Peyer's patch (tissue), 4 donors: ENCODE data around the gene HYAL1. TPM values are rescaled to one million over a fixed set of nuclear protein-coding genes. Genes with fewer than 3 reads are reported as not detected.
"Not testable (repeated sequence)": the region's sequence is repeated elsewhere in the genome, so short reads cannot be mapped to it uniquely, and the experiment has no call there.

Experiments
- DNase-seq, 3 donors: peaks; one replicate each; pipeline ENCODE4 v3.0.0-alpha.2; 2017 to 2019
- H3K27ac ChIP-seq, 4 donors: fragments of 200-600 bp; sonication (generic); one replicate each; pipeline ENCODE4 v1.5.1; 2016 to 2019
- H3K27me3 ChIP-seq, 2 donors: fragments of 200-600 bp; sonication (generic); one replicate each; pipeline ENCODE4 v1.5.1; 2019
- H3K36me3 ChIP-seq, 3 donors: fragments of 200-600 bp; sonication (generic); one replicate each; pipeline ENCODE4 v1.5.1; 2016 to 2019
- H3K4me1 ChIP-seq, 4 donors: fragments of 200-600 bp; sonication (generic); one replicate each; pipeline ENCODE4 v1.5.1; 2016 to 2019
- H3K4me3 ChIP-seq, 4 donors: fragments of 200-600 bp; sonication (generic); 1 replicate in 3 of 4; 2 replicates in 1 of 4; pipeline ENCODE4 v1.5.1; 2016 to 2019; ENCODE audit warnings: mild to moderate bottlenecking in 1 of 4
- H3K9me3 ChIP-seq, 4 donors: fragments of 200-600 bp; sonication (generic); one replicate each; pipeline ENCODE4 v1.5.1; 2016 to 2019; ENCODE audit warnings: mild to moderate bottlenecking in 1 of 4
- CTCF ChIP-seq, 6 experiments: fragments of 450-650 bp in 4 of 6; fragments of 200-600 bp in 2 of 6; sonication (generic) in 1 of 6; IDR thresholded peaks; one replicate each; pipeline ENCODE4 v1.5.1; 2017 to 2019; ENCODE audit warnings: antibody characterized with exemption in 6 of 6, mild to moderate bottlenecking in 3 of 6, moderate library complexity in 1 of 6
- POLR2A ChIP-seq, 2 donors: fragments of 450-650 bp; IDR thresholded peaks; one replicate each; pipeline ENCODE4 v1.5.1; 2017; ENCODE audit warnings: antibody characterized with exemption in 2 of 2, mild to moderate bottlenecking in 2 of 2, moderate library complexity in 2 of 2
- total RNA-seq, 4 donors: library from RNA; depleted of rRNA; stranded (reverse); fragments of >200 nt; gene quantifications; one replicate each; pipeline ENCODE4 v1.1.0, GENCODE V29; 2016

HYAL1 gene
- total RNA-seq, 4 donors from 2014 or later, result 1.2 to 5.1 (median 4.6) TPM

GRCh38 chr3:50314816-50315215 lies 11.4 kb upstream of the HYAL1 start:
- Histone ChIP-seq H3K36me3 (peaks cover 0 to 11% (median 0%) of the 10 kb centered on the region in 3 donors), H3K27ac (peak overlapping the region in 1 of 4 donors; percentile 5), H3K4me1 (peaks cover 3 to 42% (median 11%) of the 10 kb centered on the region in 4 donors), H3K4me3 (no peak overlapping the region), H3K9me3 (no peaks in the 10 kb centered on the region), H3K27me3 (no peaks in the 10 kb centered on the region)
- TF ChIP-seq POLR2A (IDR thresholded peaks at IDR 0.05), result no peak
- TF ChIP-seq CTCF (IDR thresholded peaks at IDR 0.05), result no peak
- DNase-seq, result no peak

GRCh38 chr3:50314342-50314741 lies 11.0 kb upstream of the HYAL1 start:
- Histone ChIP-seq H3K36me3 (peaks cover 0 to 11% (median 0%) of the 10 kb centered on the region in 3 donors), H3K9me3 (no peaks in the 10 kb centered on the region), H3K27ac (no peak overlapping the region), H3K27me3 (no peaks in the 10 kb centered on the region), H3K4me1 (peaks cover 3 to 38% (median 11%) of the 10 kb centered on the region in 4 donors), H3K4me3 (no peak overlapping the region)
- no peak for TF ChIP-seq POLR2A (IDR thresholded peaks at IDR 0.05)
- TF ChIP-seq CTCF (IDR thresholded peaks at IDR 0.05), result no peak
- no peak for DNase-seq

- H3K36me3 ChIP-seq, H3K9me3 ChIP-seq, H3K27me3 ChIP-seq, DNase-seq: not testable (repeated sequence)
- H3K27ac ChIP-seq, result peak overlapping the region in 2 of 4 donors; percentile 39 to 46
- peak overlapping the region in 1 of 4 donors; percentile 17 for H3K4me3 ChIP-seq
- H3K4me1 ChIP-seq, result peaks cover 1 to 15% (median 8%) of the 10 kb centered on the region in 4 donors
Measured at GRCh38 chr3:50312041-50312440, 8.7 kb upstream of the HYAL1 start.

GRCh38 chr3:50304601-50305000 lies 1.2 kb upstream of the HYAL1 start:
- Histone ChIP-seq H3K36me3 (no peaks in the 10 kb centered on the region), H3K27ac (no peak overlapping the region), H3K4me3 (no peak overlapping the region), H3K9me3 (no peaks in the 10 kb centered on the region), H3K27me3 (no peaks in the 10 kb centered on the region), H3K4me1 (peaks cover 0 to 23% (median 0%) of the 10 kb centered on the region in 4 donors)
- DNase-seq, result no peak
- TF ChIP-seq CTCF (IDR thresholded peaks at IDR 0.05) (no peak), POLR2A (IDR thresholded peaks at IDR 0.05) (no peak)

- H3K27me3 ChIP-seq, result no peaks in the 10 kb centered on the region
- no peaks in the 10 kb centered on the region for H3K9me3 ChIP-seq
- peak in 1 of 3 donors; percentile 49 for DNase-seq
- H3K4me1 ChIP-seq, result peaks cover 3 to 39% (median 7%) of the 10 kb centered on the region in 4 donors
- no peaks in the 10 kb centered on the region for H3K36me3 ChIP-seq
- peak overlapping the region in 2 of 4 donors; percentile 8 to 34 for H3K4me3 ChIP-seq
- no peak for TF ChIP-seq POLR2A (IDR thresholded peaks at IDR 0.05)
- TF ChIP-seq CTCF (IDR thresholded peaks at IDR 0.05), result no peak
- peak overlapping the region in 3 of 4 donors; percentile 4 to 61 (median 15) for H3K27ac ChIP-seq
Measured at GRCh38 chr3:50302095-50303012, 1.0 kb downstream of the HYAL1 start.

- no peaks in the 10 kb centered on the region for H3K27me3 ChIP-seq
- peak in 1 of 3 donors; percentile 52 for DNase-seq
- peaks cover 3 to 42% (median 7%) of the 10 kb centered on the region in 4 donors for H3K4me1 ChIP-seq
- peak overlapping the region in 1 of 4 donors; percentile 45 for H3K4me3 ChIP-seq
- peak overlapping the region in 3 of 4 donors; percentile 91 to 93 (median 92) for H3K27ac ChIP-seq
- H3K36me3 ChIP-seq, result peaks cover 0 to 3% (median 0%) of the 10 kb centered on the region in 3 donors
- no peak for TF ChIP-seq CTCF (IDR thresholded peaks at IDR 0.05)
- no peak for TF ChIP-seq POLR2A (IDR thresholded peaks at IDR 0.05)
- no peaks in the 10 kb centered on the region for H3K9me3 ChIP-seq
Measured at GRCh38 chr3:50300681-50301254, 2.6 kb downstream of the HYAL1 start.
